ENCODE measurements around the gene TBC1D8.
"Not testable (repeated sequence)": the region's sequence is repeated elsewhere in the genome, so short reads cannot be mapped to it uniquely, and the experiment has no call there.

The TBC1D8 gene

GRCh38 chr2:101064125-101064502, 87.1 kb downstream of the TBC1D8 start:
- DNase-seq = no peak

- no peak for DNase-seq
These were observed 87.6 kb downstream of the TBC1D8 start for GRCh38 chr2:101063352-101064124.

- no peak for DNase-seq
These were observed 92.8 kb downstream of the TBC1D8 start for GRCh38 chr2:101058386-101058785.

- no peak for DNase-seq
These were observed 93.9 kb downstream of the TBC1D8 start for GRCh38 chr2:101057051-101057933.

- DNase-seq = no peak
These were observed 98.1 kb downstream of the TBC1D8 start for GRCh38 chr2:101053117-101053516.

- no peak for DNase-seq
These were observed 99.0 kb downstream of the TBC1D8 start for GRCh38 chr2:101052147-101052546.

- not testable (repeated sequence) for DNase-seq
These were observed 100.3 kb downstream of the TBC1D8 start for GRCh38 chr2:101050886-101051285.

GRCh38 chr2:101048756-101049155, 102.4 kb downstream of the TBC1D8 start:
- DNase-seq = no peak

- DNase-seq = no peak
These were observed 103.4 kb downstream of the TBC1D8 start for GRCh38 chr2:101047774-101048173.

- DNase-seq = no peak
These were observed 104.0 kb downstream of the TBC1D8 start for GRCh38 chr2:101047075-101047766.

GRCh38 chr2:101045330-101045729, 105.9 kb downstream of the TBC1D8 start:
- no peak for DNase-seq

- no peak for DNase-seq
These were observed 109.8 kb downstream of the TBC1D8 start for GRCh38 chr2:101041413-101041812.

GRCh38 chr2:101040761-101041160, 110.4 kb downstream of the TBC1D8 start:
- no peak for DNase-seq

GRCh38 chr2:101040072-101040471, 111.1 kb downstream of the TBC1D8 start:
- DNase-seq = no peak

GRCh38 chr2:101038455-101039255, 112.5 kb downstream of the TBC1D8 start:
- DNase-seq = no peak

GRCh38 chr2:101037161-101037755, 113.9 kb downstream of the TBC1D8 start:
- DNase-seq = no peak

- peak; percentile 6 for DNase-seq
These were observed 114.6 kb downstream of the TBC1D8 start for GRCh38 chr2:101036562-101036961.

GRCh38 chr2:101032084-101032776, 119.0 kb downstream of the TBC1D8 start:
- DNase-seq = no peak

GRCh38 chr2:101030866-101031554, 120.2 kb downstream of the TBC1D8 start:
- no peak for DNase-seq

GRCh38 chr2:101027852-101028251, 123.3 kb downstream of the TBC1D8 start:
- no peak for DNase-seq

GRCh38 chr2:101026923-101027469, 124.2 kb downstream of the TBC1D8 start:
- no peak for DNase-seq
